HG03571 (cell line): ENCODE results near the gene AK5.
"Not testable (repeated sequence)": the region's sequence is repeated elsewhere in the genome, so short reads cannot be mapped to it uniquely, and the experiment has no call there.

Source experiments
- ATAC-seq: cut with Tn5 transposase; IDR thresholded peaks from one replicate; pipeline ENCODE4 v1.9.1; 2021; ENCODE audit not compliant: unreplicated experiment

Gene AK5

GRCh38 chr1:77494026-77494425 lies 212.2 kb downstream of the AK5 start:
- ATAC-seq = no peak

- ATAC-seq = no peak
These were observed 217.1 kb downstream of the AK5 start for GRCh38 chr1:77498918-77499317.

- ATAC-seq = no peak
These were observed 217.6 kb downstream of the AK5 start for GRCh38 chr1:77499466-77499865.

- ATAC-seq = no peak
These were observed 223.2 kb downstream of the AK5 start for GRCh38 chr1:77504986-77505385.

GRCh38 chr1:77506771-77507170 lies 225.0 kb downstream of the AK5 start:
- ATAC-seq = no peak

GRCh38 chr1:77509051-77509492 lies 227.3 kb downstream of the AK5 start:
- no peak for ATAC-seq

- ATAC-seq = no peak
These were observed 228.1 kb downstream of the AK5 start for GRCh38 chr1:77509898-77510297.

- ATAC-seq = no peak
These were observed 229.6 kb downstream of the AK5 start for GRCh38 chr1:77511440-77511840.

- ATAC-seq = not testable (repeated sequence)
These were observed 230.8 kb downstream of the AK5 start for GRCh38 chr1:77512650-77513049.

GRCh38 chr1:77513839-77514763 lies 232.3 kb downstream of the AK5 start:
- no peak for ATAC-seq

GRCh38 chr1:77514921-77515776 lies 233.3 kb downstream of the AK5 start:
- ATAC-seq = no peak

- ATAC-seq = no peak
These were observed 234.3 kb downstream of the AK5 start for GRCh38 chr1:77516106-77516505.

GRCh38 chr1:77524038-77524437 lies 242.2 kb downstream of the AK5 start:
- ATAC-seq = no peak

GRCh38 chr1:77531149-77531548 lies 249.3 kb downstream of the AK5 start:
- ATAC-seq = not testable (repeated sequence)

- ATAC-seq = not testable (repeated sequence)
These were observed 249.9 kb downstream of the AK5 start for GRCh38 chr1:77531596-77532280.

- no peak for ATAC-seq
These were observed 250.8 kb downstream of the AK5 start for GRCh38 chr1:77532641-77533040.

GRCh38 chr1:77533660-77534305 lies 252.0 kb downstream of the AK5 start:
- ATAC-seq = no peak

- ATAC-seq = no peak
These were observed 252.6 kb downstream of the AK5 start for GRCh38 chr1:77534456-77534855.

- ATAC-seq = no peak
These were observed 255.0 kb downstream of the AK5 start for GRCh38 chr1:77536813-77537212.

- peak; percentile 90 for ATAC-seq
These were observed 257.2 kb downstream of the AK5 start for GRCh38 chr1:77538956-77539518.
